Measurements from ENCODE around the gene TMEM200B. TPM values are rescaled to one million over a fixed set of nuclear protein-coding genes. Genes with fewer than 3 reads are reported as not detected.

Gene TMEM200B
- total and polyA plus RNA-seq, 2 of the 4 experiments (the other 2 are of a cell fraction), result 4.8 to 6.2 TPM

DNA sequence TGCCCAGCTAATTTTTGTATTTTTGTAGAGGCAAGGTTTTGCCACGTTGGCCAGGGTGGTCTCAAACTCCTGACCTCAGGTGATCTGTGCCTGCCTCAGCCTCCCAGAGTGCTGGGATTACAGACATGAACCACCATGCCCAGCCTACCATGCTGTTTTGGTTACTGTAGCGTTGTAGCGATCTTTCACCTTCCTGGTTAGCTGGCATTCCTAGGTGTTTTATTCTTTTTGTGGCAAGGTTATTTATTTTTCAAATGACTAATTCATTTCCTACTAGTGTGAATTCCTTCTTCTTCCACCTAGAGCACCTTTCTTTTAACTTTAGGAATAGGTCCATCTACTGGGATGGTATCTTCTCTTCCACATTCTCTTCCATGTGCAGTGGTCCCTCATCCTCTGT lies 29.3 kb downstream of the TMEM200B start:
- Histone ChIP-seq H3K4ac (ENCODE audit: low read depth, low read length) (no peak overlapping the region), H3K23ac (ENCODE audit: low read depth, low read length) (no peak overlapping the region), H2BK5ac (ENCODE audit: low read depth, low read length, poor library complexity, severe bottlenecking) (no peak overlapping the region), H2AFZ (replicated peaks; ENCODE audit: low read length, poor library complexity) (no peak overlapping the region), H4K5ac (ENCODE audit: low read depth, low read length) (no peak overlapping the region), H3K56ac (ENCODE audit: extremely low read depth, insufficient read depth, low read length) (no peak overlapping the region), H3K4me3 (ENCODE audit: insufficient read depth, low read depth, low read length) (no peak overlapping the region), H3K18ac (ENCODE audit: low read depth, low read length) (no peak overlapping the region), H3K4me2 (ENCODE audit: low read depth, low read length) (no peak overlapping the region), H4K20me1 (ENCODE audit: insufficient read depth, low read length) (no peaks in the 10 kb centered on the region), H3K9ac (ENCODE audit: low read depth, low read length) (no peak overlapping the region), H2BK120ac (ENCODE audit: low read depth, low read length) (no peak overlapping the region), H2BK20ac (ENCODE audit: low read depth, low read length) (no peak overlapping the region), H4K91ac (ENCODE audit: insufficient read depth, low read depth, low read length) (no peak overlapping the region), H3K9me3 (ENCODE audit: control insufficient read depth, insufficient read depth, low read length) (no peaks in the 10 kb centered on the region), H3K27me3 (ENCODE audit: control insufficient read depth, insufficient read depth, low read length) (no peaks in the 10 kb centered on the region), H3K36me3 (ENCODE audit: control insufficient read depth, insufficient read depth, low read length) (no peaks in the 10 kb centered on the region), H2AK5ac (ENCODE audit: low read depth, low read length) (no peak overlapping the region), H2BK15ac (ENCODE audit: low read depth, low read length) (no peak overlapping the region), H3K27ac (ENCODE audit: insufficient read depth, low read length) (no peak overlapping the region), H3K9me1 (ENCODE audit: insufficient read depth, low read length) (no peaks in the 10 kb centered on the region), H3K4me1 (ENCODE audit: control insufficient read depth, insufficient read depth, low read length) (no peaks in the 10 kb centered on the region), H3K14ac (replicated peaks; ENCODE audit: low read depth, low read length) (no peak overlapping the region), H4K8ac (ENCODE audit: low read depth in 2 of 2, low read length in 2 of 2) (no peak overlapping the region), H2AK9ac (replicated peaks; ENCODE audit: low read depth, low read length, poor library complexity) (no peak overlapping the region), H3K79me1 (ENCODE audit: low read depth in 1 of 2, low read length in 2 of 2) (no peaks in the 10 kb centered on the region)
- CTCF ChIA-PET, result no interaction called here
- no TSS peak for BruUV-seq (replicated peaks)
- no peak for DNase-seq
- in situ Hi-C loops (cut with MboI; ENCODE audit: low sequenced_read_pairs) (no loop called here), intact Hi-C loops (cut with micrococcal nuclease) (no loop called here), dilution Hi-C loops (cut with HindIII; ENCODE audit: low sequenced_read_pairs, unreplicated experiment) (no loop called here)
- TF ChIP-seq RCOR1 (IDR thresholded peaks at IDR 0.05; ENCODE audit: insufficient replicate concordance, low read length) (no peak), FOS (IDR thresholded peaks at IDR 0.05; ENCODE audit: low read depth, low read length) (no peak), BHLHE40 (IDR thresholded peaks at IDR 0.05; ENCODE audit: low read depth, low read length) (no peak), CHD1 (IDR thresholded peaks at IDR 0.05; ENCODE audit: low read depth, low read length) (no peak), NFE2L2 (IDR thresholded peaks at IDR 0.05; ENCODE audit: low read depth, low read length) (no peak), POLR2A (IDR thresholded peaks at IDR 0.05; ENCODE audit: low read depth, low read length) (no peak), RFX5 (IDR thresholded peaks at IDR 0.05; ENCODE audit: low read depth, low read length) (no peak), CEBPB (IDR thresholded peaks at IDR 0.05; ENCODE audit: low read depth, low read length) (no peak)
- TF ChIP-seq, protein P1, sequence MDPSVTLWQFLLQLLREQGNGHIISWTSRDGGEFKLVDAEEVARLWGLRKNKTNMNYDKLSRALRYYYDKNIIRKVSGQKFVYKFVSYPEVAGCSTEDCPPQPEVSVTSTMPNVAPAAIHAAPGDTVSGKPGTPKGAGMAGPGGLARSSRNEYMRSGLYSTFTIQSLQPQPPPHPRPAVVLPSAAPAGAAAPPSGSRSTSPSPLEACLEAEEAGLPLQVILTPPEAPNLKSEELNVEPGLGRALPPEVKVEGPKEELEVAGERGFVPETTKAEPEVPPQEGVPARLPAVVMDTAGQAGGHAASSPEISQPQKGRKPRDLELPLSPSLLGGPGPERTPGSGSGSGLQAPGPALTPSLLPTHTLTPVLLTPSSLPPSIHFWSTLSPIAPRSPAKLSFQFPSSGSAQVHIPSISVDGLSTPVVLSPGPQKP (IDR thresholded peaks at IDR 0.05; ENCODE audit: borderline replicate concordance, low read depth, low read length), result no peak
- TF ChIP-seq, protein P2, sequence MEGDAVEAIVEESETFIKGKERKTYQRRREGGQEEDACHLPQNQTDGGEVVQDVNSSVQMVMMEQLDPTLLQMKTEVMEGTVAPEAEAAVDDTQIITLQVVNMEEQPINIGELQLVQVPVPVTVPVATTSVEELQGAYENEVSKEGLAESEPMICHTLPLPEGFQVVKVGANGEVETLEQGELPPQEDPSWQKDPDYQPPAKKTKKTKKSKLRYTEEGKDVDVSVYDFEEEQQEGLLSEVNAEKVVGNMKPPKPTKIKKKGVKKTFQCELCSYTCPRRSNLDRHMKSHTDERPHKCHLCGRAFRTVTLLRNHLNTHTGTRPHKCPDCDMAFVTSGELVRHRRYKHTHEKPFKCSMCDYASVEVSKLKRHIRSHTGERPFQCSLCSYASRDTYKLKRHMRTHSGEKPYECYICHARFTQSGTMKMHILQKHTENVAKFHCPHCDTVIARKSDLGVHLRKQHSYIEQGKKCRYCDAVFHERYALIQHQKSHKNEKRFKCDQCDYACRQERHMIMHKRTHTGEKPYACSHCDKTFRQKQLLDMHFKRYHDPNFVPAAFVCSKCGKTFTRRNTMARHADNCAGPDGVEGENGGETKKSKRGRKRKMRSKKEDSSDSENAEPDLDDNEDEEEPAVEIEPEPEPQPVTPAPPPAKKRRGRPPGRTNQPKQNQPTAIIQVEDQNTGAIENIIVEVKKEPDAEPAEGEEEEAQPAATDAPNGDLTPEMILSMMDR (conservative IDR thresholded peaks at IDR 0.05; ENCODE audit: low read depth, low read length), result no peak
- no CpG with 5 or more reads among the region's 3 CpGs for WGBS, 2 experiments (ENCODE audit: extremely low coverage in 2 of 2, insufficient read length in 1 of 2)
- no peak for ATAC-seq (ENCODE audit: low read depth)
- POLR2A ChIA-PET (ENCODE audit: unreplicated experiment), result no interaction called here

Measured in IMR-90 (cell line).